HEK293 (cell line): ENCODE data around the gene REEP6.

Experiments used
- CTCF ChIA-PET: fragments of 350-600 bp; formaldehyde crosslinking; extraction: SDS; loops from one replicate; lab custom pipeline; 2021; ENCODE audit warnings: antibody characterized with exemption; lab: Yijun Ruan, JAX
- POLR2A ChIA-PET: fragments of 300-600 bp; formaldehyde crosslinking; extraction: SDS; loops from one replicate; lab custom pipeline; 2020; ENCODE audit warnings: antibody characterized with exemption, inconsistent platforms; lab: Yijun Ruan, JAX
- H3K27ac ChIP-seq: fragments of 200-500 bp; sonication (Bioruptor generic); 2 replicates; pipeline ENCODE4 v1.5.1; 2014; ENCODE audit warnings: low read depth, low read length, control low read depth, inconsistent platforms; ENCODE audit errors: extremely low read depth
- H3K36me3 ChIP-seq, 2 experiments: fragments of 200-500 bp in 1 of 2; sonication (Bioruptor generic) in 1 of 2; 1 replicate in 1 of 2; 2 replicates in 1 of 2; pipeline ENCODE4 v1.5.1; 2014 to 2017; ENCODE audit warnings: inconsistent platforms in 2 of 2, low read length in 2 of 2; ENCODE audit not compliant: control insufficient read depth in 2 of 2, insufficient read depth in 1 of 2
- H3K4me1 ChIP-seq: fragments of 200-500 bp; sonication (Bioruptor generic); 2 replicates; pipeline ENCODE4 v1.5.1; 2014; ENCODE audit warnings: mild to moderate bottlenecking, low read length, inconsistent platforms; ENCODE audit not compliant: control insufficient read depth, insufficient read depth
- H3K4me3 ChIP-seq: 2 replicates; pipeline ENCODE4 v1.5.1; 2011; ENCODE audit warnings: low read depth, mild to moderate bottlenecking, control low read depth, low read length, moderate library complexity
- H3K9me3 ChIP-seq: fragments of 200-500 bp; sonication (Bioruptor generic); 2 replicates; pipeline ENCODE4 v1.5.1; 2014; ENCODE audit warnings: low read depth, low read length, inconsistent platforms; ENCODE audit not compliant: control insufficient read depth, insufficient read depth
- AEBP2 ChIP-seq: fragments of 450-650 bp; formaldehyde crosslinking; IDR thresholded peaks from 2 replicates; pipeline ENCODE4 v1.5.1; 2016; ENCODE audit warnings: missing biosample characterization, missing genetic modification characterization, borderline replicate concordance
- BCL11A ChIP-seq: fragments of 450-650 bp; formaldehyde crosslinking; IDR thresholded peaks from 2 replicates; pipeline ENCODE4 v1.5.1; 2016; ENCODE audit warnings: low read depth, missing biosample characterization, missing genetic modification characterization
- ELK4 ChIP-seq: IDR thresholded peaks from 2 replicates; pipeline ENCODE4 v1.6.1; 2011; ENCODE audit warnings: mild to moderate bottlenecking, low read depth, low read length, borderline replicate concordance
- OSR2 ChIP-seq: fragments of 450-650 bp; formaldehyde crosslinking; IDR thresholded peaks from 2 replicates; pipeline ENCODE4 v1.5.1; 2016; ENCODE audit warnings: missing biosample characterization, missing genetic modification characterization
- PRDM2 ChIP-seq: fragments of 450-650 bp; formaldehyde crosslinking; IDR thresholded peaks from 2 replicates; pipeline ENCODE4 v1.5.1; 2016; ENCODE audit warnings: missing biosample characterization, missing genetic modification characterization, borderline replicate concordance
- WT1 ChIP-seq: fragments of 450-650 bp; formaldehyde crosslinking; IDR thresholded peaks from 2 replicates; pipeline ENCODE4 v1.5.1; 2016; ENCODE audit warnings: missing biosample characterization, missing genetic modification characterization
- YY1 ChIP-seq: fragments of 450-650 bp; formaldehyde crosslinking; IDR thresholded peaks from 2 replicates; pipeline ENCODE4 v1.5.1; 2018; ENCODE audit warnings: missing biosample characterization, missing genetic modification characterization
- ZBTB48 ChIP-seq: fragments of 450-650 bp; formaldehyde crosslinking; IDR thresholded peaks from 2 replicates; pipeline ENCODE4 v1.5.1; 2016; ENCODE audit warnings: missing biosample characterization, missing genetic modification characterization
- ZBTB6 ChIP-seq: fragments of 450-650 bp; formaldehyde crosslinking; IDR thresholded peaks from 2 replicates; pipeline ENCODE4 v1.5.1; 2017; ENCODE audit warnings: missing biosample characterization, missing genetic modification characterization
- ZNF148 ChIP-seq: fragments of 450-650 bp; formaldehyde crosslinking; IDR thresholded peaks from 2 replicates; pipeline ENCODE4 v1.5.0; 2017; ENCODE audit warnings: missing biosample characterization, missing genetic modification characterization, borderline replicate concordance
- ZNF16 ChIP-seq: fragments of 450-650 bp; formaldehyde crosslinking; IDR thresholded peaks from 2 replicates; pipeline ENCODE4 v1.5.1; 2016; ENCODE audit warnings: low read depth, missing biosample characterization, missing genetic modification characterization
- ZNF175 ChIP-seq: fragments of 450-650 bp; formaldehyde crosslinking; IDR thresholded peaks from 2 replicates; pipeline ENCODE4 v1.5.1; 2016; ENCODE audit warnings: missing biosample characterization, missing genetic modification characterization
- ZNF560 ChIP-seq: fragments of 450-650 bp; formaldehyde crosslinking; IDR thresholded peaks from 2 replicates; pipeline ENCODE4 v1.5.1; 2017; ENCODE audit warnings: missing biosample characterization, missing genetic modification characterization, borderline replicate concordance
- ZNF600 ChIP-seq: fragments of 450-650 bp; formaldehyde crosslinking; IDR thresholded peaks from 2 replicates; pipeline ENCODE4 v1.5.1; 2016; ENCODE audit warnings: missing biosample characterization, missing genetic modification characterization
- ZNF610 ChIP-seq: fragments of 450-650 bp; formaldehyde crosslinking; IDR thresholded peaks from 2 replicates; pipeline ENCODE4 v1.5.1; 2016; ENCODE audit warnings: missing biosample characterization, missing genetic modification characterization, borderline replicate concordance
- ZNF626 ChIP-seq: fragments of 450-650 bp; sonication (Bioruptor Pico); formaldehyde crosslinking; IDR thresholded peaks from 2 replicates; pipeline ENCODE4 v1.5.1; 2018; ENCODE audit warnings: missing biosample characterization, missing genetic modification characterization, inconsistent platforms
- ZNF654 ChIP-seq: fragments of 450-650 bp; formaldehyde crosslinking; IDR thresholded peaks from 2 replicates; pipeline ENCODE4 v1.5.1; 2016; ENCODE audit warnings: low read depth, missing biosample characterization, missing genetic modification characterization
- ZNF677 ChIP-seq: fragments of 450-650 bp; IDR thresholded peaks from 2 replicates; pipeline ENCODE4 v1.5.0; 2018; ENCODE audit warnings: missing biosample characterization, mild to moderate bottlenecking, missing genetic modification characterization, moderate library complexity
- ZNF707 ChIP-seq: fragments of 450-650 bp; formaldehyde crosslinking; IDR thresholded peaks from 2 replicates; pipeline ENCODE4 v1.5.1; 2016; ENCODE audit warnings: missing biosample characterization, missing genetic modification characterization
- ZNF785 ChIP-seq: fragments of 450-650 bp; formaldehyde crosslinking; IDR thresholded peaks from 2 replicates; pipeline ENCODE4 v1.5.1; 2016; ENCODE audit warnings: missing biosample characterization, missing genetic modification characterization

Gene REEP6

GRCh38 chr19:1467215-1467489, 23.8 kb upstream of the REEP6 start:
- H3K36me3 ChIP-seq: peaks cover 0 to 10% of the 10 kb centered on the region in 2 experiments; a peak in 1 of 3 replicates
- TF ChIP-seq ZNF610 (tag by site-specific recombination) (no peak), ZNF148 (tag by site-specific recombination) (no peak), ZBTB48 (tag by site-specific recombination) (no peak)
- TF ChIP-seq, all 188 proteins: peak for 0
- ChIA-PET POLR2A (interaction anchor here (1.2 to 1.4 kb wide), 2 partner anchors 12 to 22 kb away, joined by 3 to 4 read pairs; no protein-coding TSS in a partner anchor), CTCF (interaction anchor here (0.7 to 1.1 kb wide), 3 partner anchors 20 to 363 kb away, joined by 3 to 4 read pairs (median 3); no protein-coding TSS in a partner anchor)
- Histone ChIP-seq H3K9me3 (no peaks in the 10 kb centered on the region), H3K27ac (no peak overlapping the region), H3K4me3 (no peak overlapping the region), H3K4me1 (peaks cover 12% of the 10 kb centered on the region)

GRCh38 chr19:1467490-1468273, 23.3 kb upstream of the REEP6 start:
- no peak for TF ChIP-seq ZNF16 (tag by site-specific recombination)
- no peak for TF ChIP-seq ZNF785
- no peak for TF ChIP-seq ZNF560 (tag by site-specific recombination)
- TF ChIP-seq ZNF654: no peak
- no peak for TF ChIP-seq ZNF600 (tag by site-specific recombination)
- TF ChIP-seq AEBP2: no peak
- TF ChIP-seq ZNF175 (tag by site-specific recombination): no peak
- TF ChIP-seq PRDM2 (tag by site-specific recombination): no peak
- TF ChIP-seq YY1 (tag by site-specific recombination): no peak
- TF ChIP-seq ZBTB6 (tag by site-specific recombination): no peak
- no peak for TF ChIP-seq OSR2 (tag by site-specific recombination)
- TF ChIP-seq ZNF707: no peak
- no peak for TF ChIP-seq ZNF677 (tag by site-specific recombination)
- TF ChIP-seq ZNF626 (tag by site-specific recombination): no peak
- no peak for TF ChIP-seq BCL11A (tag by site-specific recombination)
- no peak for TF ChIP-seq WT1 (tag by site-specific recombination)
- no peak for TF ChIP-seq ELK4
- TF ChIP-seq, all 188 proteins: peak for 0
- Histone ChIP-seq H3K4me3 (no peak overlapping the region), H3K36me3 (peaks cover 0 to 10% of the 10 kb centered on the region in 2 experiments; a peak in 1 of 3 replicates), H3K4me1 (peaks cover 12% of the 10 kb centered on the region), H3K27ac (no peak overlapping the region), H3K9me3 (no peaks in the 10 kb centered on the region)
- CTCF ChIA-PET: interaction anchor here (0.6 to 1.3 kb wide), 5 partner anchors 14 to 50 kb away, joined by 3 read pairs; no protein-coding TSS in a partner anchor
- POLR2A ChIA-PET: no interaction called here
